ENCODE results near the gene KIAA1217. TPM values are rescaled to one million over a fixed set of nuclear protein-coding genes. Genes with fewer than 3 reads are reported as not detected.

KIAA1217 gene
- total and polyA plus RNA-seq, 2 of the 8 experiments (the other 6 are each of a cell fraction or from before 2014, with no cell fraction given), result 4.5 to 15.6 TPM

DNA sequence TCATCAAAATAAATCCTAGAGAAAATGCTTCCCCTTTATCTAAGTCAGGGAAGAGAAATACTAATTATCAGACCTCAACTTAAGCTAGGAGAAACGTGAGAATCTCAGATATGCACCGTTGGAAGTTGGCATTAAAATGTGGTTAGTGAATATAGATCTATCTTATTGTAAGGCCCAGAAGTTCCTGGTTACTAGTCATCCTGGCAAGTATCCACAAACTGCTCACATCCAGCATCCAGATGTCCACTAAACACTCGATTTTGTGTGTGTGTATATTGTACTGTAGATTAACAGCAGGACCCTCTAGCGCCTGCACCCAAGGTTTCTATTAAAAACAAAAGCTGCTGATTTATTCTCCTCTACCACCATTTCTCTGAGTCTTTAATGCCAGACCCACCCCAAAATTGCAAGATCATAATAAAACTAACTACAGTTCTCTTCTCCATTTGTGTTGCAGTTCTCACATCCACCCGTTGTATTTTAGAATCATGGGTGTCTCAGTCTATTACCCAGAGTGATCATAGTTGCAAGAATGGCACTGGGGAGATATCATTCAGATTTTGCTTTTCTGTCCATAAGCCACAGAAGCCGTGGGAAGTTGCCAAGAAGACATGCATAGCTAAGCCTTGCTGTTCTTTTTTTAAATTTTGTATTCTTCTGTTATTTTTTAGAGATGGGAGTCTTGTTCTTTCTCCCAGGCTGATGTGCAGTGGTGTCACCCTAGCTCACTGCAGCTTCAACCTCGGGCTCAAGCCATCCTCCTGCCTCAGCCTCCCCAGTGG, 165.4 kb downstream of the KIAA1217 start:
- Histone ChIP-seq H3K79me2 (ENCODE audit: control insufficient read depth in 1 of 2, insufficient read depth in 2 of 2, low read length in 2 of 2) (no peaks in the 10 kb centered on the region), H4K8ac (ENCODE audit: extremely low read depth, insufficient read depth, low read length) (no peak overlapping the region), H4K91ac (replicated peaks; ENCODE audit: insufficient read length, low read length) (no peak overlapping the region), H3K9me3 (ENCODE audit: insufficient read depth in 2 of 2, low read depth in 1 of 2, low read length in 1 of 2) (peaks cover 7 to 11% of the 10 kb centered on the region in 2 experiments; a peak in 3 of 4 replicates), H3K4me3 (ENCODE audit: extremely low read depth in 1 of 4, insufficient read depth in 2 of 4, low read depth in 3 of 4, low read length in 4 of 4) (no peak overlapping the region), H2AK5ac (ENCODE audit: low read depth, low read length) (no peak overlapping the region), H2BK12ac (ENCODE audit: low read depth, low read length) (no peak overlapping the region), H2BK20ac (ENCODE audit: low read length) (no peak overlapping the region), H3K23ac (ENCODE audit: insufficient read length) (no peak overlapping the region), H3K27ac (ENCODE audit: low read depth, low read length) (no peak overlapping the region), H2AFZ (ENCODE audit: low read length) (no peak overlapping the region), H3K14ac (ENCODE audit: insufficient read length) (no peak overlapping the region), H3K18ac (ENCODE audit: extremely low read depth, low read length) (no peak overlapping the region), H3K4me1 (replicated peaks in 1 of 4; ENCODE audit: control insufficient read depth in 3 of 4, insufficient read depth in 4 of 4, low read length in 3 of 4) (peaks cover 1 to 8% (median 5%) of the 10 kb centered on the region in 4 experiments; a peak in 6 of 7 replicates), H3K23me2 (ENCODE audit: low read depth, low read length) (no peaks in the 10 kb centered on the region), H3K9ac (replicated peaks in 1 of 4; ENCODE audit: extremely low read depth in 1 of 4, low read depth in 3 of 4, low read length in 3 of 4) (no peak overlapping the region), H2BK15ac (ENCODE audit: low read length) (no peak overlapping the region), H2BK120ac (replicated peaks; ENCODE audit: low read depth, low read length) (no peak overlapping the region), H4K20me1 (replicated peaks in 1 of 2; ENCODE audit: control insufficient read depth in 1 of 2, insufficient read depth in 2 of 2, low read length in 2 of 2) (no peaks in the 10 kb centered on the region), H3K4me2 (ENCODE audit: insufficient read depth in 1 of 2, low read depth in 2 of 2, low read length in 2 of 2) (no peak overlapping the region), H3K36me3 (ENCODE audit: control insufficient read depth in 2 of 4, insufficient read depth in 4 of 4, low read length in 3 of 4) (0 out of 8 replicates have a peak, but pooled peaks cover 0 to 2% (median 0%) of the 10 kb centered on the region in 4 experiments), H3K79me1 (ENCODE audit: low read depth, low read length) (no peaks in the 10 kb centered on the region; the same call in 1 of the 2 replicates), H3K27me3 (replicated peaks in 1 of 4; ENCODE audit: control insufficient read depth in 3 of 4, extremely low read depth in 1 of 4, insufficient read depth in 3 of 4, low read length in 3 of 4) (no peaks in the 10 kb centered on the region), H2BK5ac (ENCODE audit: low read depth, low read length) (no peak overlapping the region), H4K5ac (ENCODE audit: insufficient read length, low read depth, low read length) (no peak overlapping the region), H3K56ac (replicated peaks; ENCODE audit: insufficient read length, low read depth, low read length) (no peak overlapping the region), H3K4ac (replicated peaks; ENCODE audit: insufficient read length, low read depth, low read length) (no peak overlapping the region)
- WGBS, 2 experiments (ENCODE audit: extremely low coverage in 1 of 2, insufficient coverage in 1 of 2, insufficient read length in 1 of 2, insufficient replicate concordance in 2 of 2, low coverage in 1 of 2, low lambda C conversion rate in 2 of 2, missing lambda C conversion rate in 1 of 2), result 95% methylated on average over 7 of the region's 7 CpGs; no CpG with 5 or more reads in 1 of the 2 experiments
- no peak for DNase-seq (ENCODE audit: low read depth in 1 of 2, low spot score in 2 of 2)
- CTCF ChIA-PET (ENCODE audit: partially characterized antibody), result interaction anchor here (0.7 to 1.7 kb wide), 4 partner anchors 9 to 381 kb away, joined by 3 to 4 read pairs (median 4); no protein-coding TSS in a partner anchor
- no peak for FAIRE-seq
- POLR2A ChIA-PET (ENCODE audit: partially characterized antibody), result interaction anchor here (1.9 kb wide), 1 partner anchor 9 kb away, joined by 4 read pairs; no protein-coding TSS in a partner anchor
- no peak for TF ChIP-seq SAP30 (IDR thresholded peaks at IDR 0.05; ENCODE audit: insufficient read depth, insufficient replicate concordance, low read length)

Measured in H1 (cell line).